Measurements from ENCODE around the gene SRMS.

The SRMS gene

GRCh38 chr20:63579017-63579694, 31.6 kb upstream of the SRMS start:
- TF ChIP-seq CREB1 (IDR thresholded peaks at IDR 0.05; ENCODE audit: low read depth) (no peak), CEBPB (IDR thresholded peaks at IDR 0.05) (no peak)

- TF ChIP-seq MAX (IDR thresholded peaks at IDR 0.05): no peak
Measured at GRCh38 chr20:63578224-63579016, 30.9 kb upstream of the SRMS start.

GRCh38 chr20:63577317-63577894, 29.9 kb upstream of the SRMS start:
- no peak for TF ChIP-seq CEBPB (IDR thresholded peaks at IDR 0.05)
- TF ChIP-seq ZBTB7A (IDR thresholded peaks at IDR 0.05; ENCODE audit: low read depth): no peak
- 0 out of 2 replicates have a peak, but pooled peaks have one; percentile 14 for TF ChIP-seq NFIC (IDR thresholded peaks at IDR 0.05)
- no peak for TF ChIP-seq TEAD4 (IDR thresholded peaks at IDR 0.05)

GRCh38 chr20:63576311-63576710, 28.8 kb upstream of the SRMS start:
- TF ChIP-seq EGR1 (IDR thresholded peaks at IDR 0.05) (no peak), EP300 (IDR thresholded peaks at IDR 0.05; ENCODE audit: borderline replicate concordance) (no peak), RAD21 (IDR thresholded peaks at IDR 0.05; ENCODE audit: low read depth) (no peak), MAX (IDR thresholded peaks at IDR 0.05) (no peak), NFIC (IDR thresholded peaks at IDR 0.05) (no peak), TAF1 (IDR thresholded peaks at IDR 0.05; ENCODE audit: low read depth) (no peak), REST (IDR thresholded peaks at IDR 0.05; ENCODE audit: low read depth) (no peak), FOXM1 (IDR thresholded peaks at IDR 0.05; ENCODE audit: borderline replicate concordance, low read depth) (no peak), TCF12 (IDR thresholded peaks at IDR 0.05; ENCODE audit: low read depth) (no peak), ZBTB7A (IDR thresholded peaks at IDR 0.05; ENCODE audit: low read depth) (no peak)

GRCh38 chr20:63574829-63575743, 27.5 kb upstream of the SRMS start:
- no peak for TF ChIP-seq TCF12 (IDR thresholded peaks at IDR 0.05; ENCODE audit: low read depth)
- TF ChIP-seq EGR1 (IDR thresholded peaks at IDR 0.05): no peak
- no peak for TF ChIP-seq NFIC (IDR thresholded peaks at IDR 0.05)
- TF ChIP-seq MAX (IDR thresholded peaks at IDR 0.05): no peak
- TF ChIP-seq FOXM1 (IDR thresholded peaks at IDR 0.05; ENCODE audit: borderline replicate concordance, low read depth): no peak
- no peak for TF ChIP-seq REST (IDR thresholded peaks at IDR 0.05; ENCODE audit: low read depth)
- peak; percentile 74 for TF ChIP-seq CEBPB (IDR thresholded peaks at IDR 0.05)

GRCh38 chr20:63574156-63574828, 26.7 kb upstream of the SRMS start, which contains the start of gene HELZ2:
Gene HELZ2 (minus strand): TSS chr20:63574239. CDS start chr20:63572385, 1,854 bp downstream.
- TF ChIP-seq CEBPB (IDR thresholded peaks at IDR 0.05) (no peak), TCF12 (IDR thresholded peaks at IDR 0.05; ENCODE audit: low read depth) (no peak), YY1 (IDR thresholded peaks at IDR 0.05; ENCODE audit: low read depth) (no peak), NFIC (IDR thresholded peaks at IDR 0.05) (no peak), TEAD4 (IDR thresholded peaks at IDR 0.05) (no peak)

All from Ishikawa (cell line).